Measurements from ENCODE around the gene GTPBP2.

DNA sequence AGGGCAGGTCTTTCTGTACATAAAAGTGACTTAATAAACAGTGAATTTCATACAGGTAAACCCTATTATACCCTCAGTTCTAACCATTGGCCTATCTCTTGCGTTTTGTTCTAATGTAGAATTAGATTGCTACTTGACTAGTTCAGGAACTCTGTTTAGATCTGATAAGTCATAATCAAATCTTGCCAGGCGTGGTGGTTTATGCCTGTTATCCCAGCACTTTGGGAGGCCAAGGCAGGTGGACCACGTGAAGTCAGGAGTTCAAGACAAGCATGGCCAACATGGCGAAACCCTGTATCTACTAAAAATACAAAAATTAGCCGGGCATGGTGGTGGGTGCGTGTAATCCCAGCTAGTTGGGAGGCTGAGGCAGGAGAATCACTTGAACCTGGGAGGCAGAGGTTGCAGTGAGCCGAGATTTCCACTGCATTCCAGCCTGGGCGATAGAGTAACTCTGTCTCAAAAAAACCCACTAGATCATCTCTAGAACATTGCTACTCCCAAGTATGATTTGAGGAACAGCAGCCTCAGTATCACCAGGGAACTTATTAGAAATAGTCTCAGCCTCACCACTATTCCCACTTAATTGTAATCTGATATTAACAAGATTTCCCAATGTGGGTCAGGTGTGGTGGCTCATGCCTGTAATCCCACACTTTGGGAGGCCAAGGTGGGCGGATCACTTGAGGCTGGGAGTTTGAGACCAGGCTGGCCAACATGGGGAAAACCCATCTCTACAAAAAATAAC lies 12.2 kb downstream of the GTPBP2 start:
- TF ChIP-seq, protein P1, sequence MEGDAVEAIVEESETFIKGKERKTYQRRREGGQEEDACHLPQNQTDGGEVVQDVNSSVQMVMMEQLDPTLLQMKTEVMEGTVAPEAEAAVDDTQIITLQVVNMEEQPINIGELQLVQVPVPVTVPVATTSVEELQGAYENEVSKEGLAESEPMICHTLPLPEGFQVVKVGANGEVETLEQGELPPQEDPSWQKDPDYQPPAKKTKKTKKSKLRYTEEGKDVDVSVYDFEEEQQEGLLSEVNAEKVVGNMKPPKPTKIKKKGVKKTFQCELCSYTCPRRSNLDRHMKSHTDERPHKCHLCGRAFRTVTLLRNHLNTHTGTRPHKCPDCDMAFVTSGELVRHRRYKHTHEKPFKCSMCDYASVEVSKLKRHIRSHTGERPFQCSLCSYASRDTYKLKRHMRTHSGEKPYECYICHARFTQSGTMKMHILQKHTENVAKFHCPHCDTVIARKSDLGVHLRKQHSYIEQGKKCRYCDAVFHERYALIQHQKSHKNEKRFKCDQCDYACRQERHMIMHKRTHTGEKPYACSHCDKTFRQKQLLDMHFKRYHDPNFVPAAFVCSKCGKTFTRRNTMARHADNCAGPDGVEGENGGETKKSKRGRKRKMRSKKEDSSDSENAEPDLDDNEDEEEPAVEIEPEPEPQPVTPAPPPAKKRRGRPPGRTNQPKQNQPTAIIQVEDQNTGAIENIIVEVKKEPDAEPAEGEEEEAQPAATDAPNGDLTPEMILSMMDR (IDR thresholded peaks at IDR 0.05; ENCODE audit: low read length) = no peak
- TF ChIP-seq EZH2 (IDR thresholded peaks at IDR 0.05; ENCODE audit: borderline replicate concordance, low read length) = no peak

All from OCI-LY1 (cell line).